Germinal center (tissue), 1 donor: ENCODE data around the gene TENM4.
"Not testable (repeated sequence)": the region's sequence is repeated elsewhere in the genome, so short reads cannot be mapped to it uniquely, and the experiment has no call there.

ENCODE experiments used
- DNase-seq: peaks from one replicate; pipeline ENCODE4 v3.0.0; 2012; ENCODE audit warnings: mixed read lengths, low spot score

Gene TENM4

DNA sequence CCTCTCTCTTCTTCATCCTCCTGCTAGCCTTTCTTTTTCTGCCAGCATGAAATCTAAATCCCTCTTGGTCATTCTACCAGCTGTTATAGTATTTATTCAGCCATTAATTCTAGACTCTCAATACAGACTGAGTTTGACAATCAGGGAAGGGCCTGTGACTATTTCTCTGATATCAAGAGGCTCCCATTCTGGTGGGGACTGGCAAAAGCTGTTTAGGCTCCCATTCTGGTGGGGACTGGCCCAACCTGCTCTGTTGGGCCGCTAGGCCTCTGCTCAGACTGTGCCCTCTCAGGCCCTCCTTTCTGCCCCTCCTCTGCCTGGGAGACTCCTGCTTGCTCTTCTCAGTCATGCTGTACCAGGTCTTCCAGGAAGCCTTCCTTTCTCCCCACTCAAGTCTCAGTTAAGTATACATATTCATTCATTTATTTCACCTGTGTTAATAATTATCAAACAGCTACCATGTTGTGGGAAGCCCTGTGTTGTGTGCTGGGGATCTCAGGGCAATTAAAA lies 542.5 kb downstream of the TENM4 start:
- DNase-seq: no peak

DNA sequence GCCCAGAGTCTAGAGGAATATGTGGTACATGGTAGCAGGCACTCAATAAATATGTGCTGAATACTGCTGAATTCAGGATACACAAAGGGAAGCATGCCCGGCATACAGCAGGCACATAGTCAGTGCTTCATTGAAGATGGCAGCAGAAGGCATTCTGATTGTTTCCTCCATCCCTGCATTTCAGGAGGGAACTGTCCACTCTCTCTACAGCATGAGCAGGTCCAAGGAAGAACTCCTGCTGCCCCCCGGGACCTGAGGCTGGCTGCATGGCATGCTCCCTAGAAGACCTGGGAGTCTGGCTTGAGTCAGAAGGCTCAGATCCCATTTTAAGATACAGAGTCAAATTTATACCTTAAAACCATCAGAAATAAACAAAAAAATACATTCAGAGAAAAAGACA lies 546.8 kb downstream of the TENM4 start:
- no peak for DNase-seq

DNA sequence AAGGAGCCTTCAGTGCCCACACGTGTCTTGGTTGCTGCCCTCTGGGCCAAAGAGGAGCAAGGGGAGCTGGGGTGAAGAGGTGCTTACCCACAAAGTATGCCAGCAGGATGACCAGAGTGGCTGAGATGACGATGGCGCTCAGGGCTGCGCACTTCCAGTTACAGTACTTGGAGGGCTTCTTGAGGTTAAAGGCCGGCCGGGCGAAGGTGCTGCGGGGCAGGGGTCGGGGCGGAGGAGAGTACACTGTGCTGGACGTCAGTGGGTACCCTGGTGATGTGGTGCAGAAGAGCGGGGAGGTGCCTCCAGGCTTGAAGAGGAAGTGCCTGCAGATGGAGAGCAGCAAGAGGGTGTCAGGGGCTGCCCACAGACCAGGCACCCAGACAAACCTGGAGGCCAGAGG lies 551.1 kb downstream of the TENM4 start:
- DNase-seq: no peak

DNA sequence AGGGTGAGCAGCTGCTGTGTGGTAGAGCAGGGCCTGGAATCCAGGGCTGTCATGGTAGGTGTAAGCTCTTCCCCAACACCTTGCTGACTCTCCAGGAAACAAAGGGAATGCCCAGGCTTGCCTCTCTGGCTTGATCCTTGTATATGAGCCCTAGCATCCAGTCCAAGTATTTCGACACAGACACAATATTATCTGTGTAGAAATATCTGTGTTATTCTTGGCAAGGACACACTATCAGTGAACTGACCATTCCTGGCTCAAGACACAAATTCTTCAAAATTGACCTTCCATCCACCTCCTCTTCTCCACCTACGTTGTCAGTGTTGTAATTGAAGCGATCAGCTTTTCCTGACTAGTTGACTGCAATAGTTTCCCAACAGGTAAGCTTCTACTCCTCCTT lies 554.2 kb downstream of the TENM4 start:
- no peak for DNase-seq

DNA sequence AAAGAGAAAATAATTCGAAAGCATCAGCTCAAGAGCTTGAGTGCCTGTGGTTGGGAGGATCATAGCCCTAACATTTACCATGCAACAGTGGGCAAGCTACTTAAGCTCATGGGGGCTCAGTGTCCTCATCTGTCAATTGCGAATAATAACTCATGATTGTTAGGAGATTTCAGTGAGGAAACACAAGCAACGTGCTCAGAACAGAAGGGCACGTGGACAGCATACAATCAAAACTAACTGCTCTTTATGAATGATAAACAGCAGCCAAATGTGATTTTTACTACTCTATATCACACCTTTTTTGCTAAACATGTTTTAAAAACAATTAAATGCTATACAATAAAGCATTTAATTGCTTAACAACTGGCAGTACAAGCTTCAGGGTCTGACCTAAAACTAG lies 556.1 kb downstream of the TENM4 start:
- DNase-seq: no peak

- DNase-seq: no peak
These were observed 557.3 kb downstream of the TENM4 start for GRCh38 chr11:78883506-78883905.

GRCh38 chr11:78879094-78879980 lies 561.5 kb downstream of the TENM4 start:
- not testable (repeated sequence) for DNase-seq

DNA sequence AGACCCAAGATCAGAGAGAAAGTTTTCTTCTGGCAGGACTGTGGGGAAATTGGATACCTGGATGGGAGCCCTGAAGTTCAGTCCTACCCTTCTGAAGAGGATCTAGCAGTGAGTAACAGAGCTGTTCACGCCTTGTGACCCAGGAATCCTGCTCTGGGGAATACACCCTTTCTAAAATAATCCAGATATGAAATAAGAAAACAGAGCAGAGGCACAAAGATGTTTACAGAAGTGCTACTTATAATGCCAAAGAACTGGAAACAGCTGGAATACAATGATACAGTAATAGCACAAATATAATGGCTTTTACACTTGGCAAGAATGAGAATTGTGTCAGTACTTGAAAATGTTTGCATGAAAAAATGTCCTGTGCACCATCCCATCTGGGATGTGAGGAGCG lies 562.2 kb downstream of the TENM4 start:
- no peak for DNase-seq

DNA sequence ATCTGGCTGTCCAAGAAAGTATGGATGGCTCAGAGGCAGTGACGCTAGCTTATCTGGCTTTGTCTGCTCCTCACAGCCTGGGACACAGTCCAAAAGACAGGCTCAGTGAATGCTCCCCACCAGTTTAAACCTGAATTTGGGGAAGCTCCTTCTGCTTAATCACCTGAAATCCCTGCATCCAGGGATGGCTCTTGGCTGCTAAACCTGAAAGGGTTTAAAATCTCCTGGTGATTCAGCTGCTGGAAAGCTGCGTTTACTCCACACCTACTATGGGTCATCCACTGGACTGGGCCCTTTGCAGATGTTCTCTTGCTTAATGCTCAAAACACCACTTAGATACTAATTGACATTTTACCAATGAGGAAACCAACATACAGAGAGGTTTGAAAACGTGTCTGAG lies 564.2 kb downstream of the TENM4 start:
- DNase-seq: no peak

- no peak for DNase-seq
These were observed 570.2 kb downstream of the TENM4 start for GRCh38 chr11:78870655-78871054.

GRCh38 chr11:78869293-78869692 lies 571.5 kb downstream of the TENM4 start:
- DNase-seq: no peak

GRCh38 chr11:78868563-78868962 lies 572.3 kb downstream of the TENM4 start:
- DNase-seq: no peak

GRCh38 chr11:78860720-78861422 lies 580.0 kb downstream of the TENM4 start:
- no peak for DNase-seq

DNA sequence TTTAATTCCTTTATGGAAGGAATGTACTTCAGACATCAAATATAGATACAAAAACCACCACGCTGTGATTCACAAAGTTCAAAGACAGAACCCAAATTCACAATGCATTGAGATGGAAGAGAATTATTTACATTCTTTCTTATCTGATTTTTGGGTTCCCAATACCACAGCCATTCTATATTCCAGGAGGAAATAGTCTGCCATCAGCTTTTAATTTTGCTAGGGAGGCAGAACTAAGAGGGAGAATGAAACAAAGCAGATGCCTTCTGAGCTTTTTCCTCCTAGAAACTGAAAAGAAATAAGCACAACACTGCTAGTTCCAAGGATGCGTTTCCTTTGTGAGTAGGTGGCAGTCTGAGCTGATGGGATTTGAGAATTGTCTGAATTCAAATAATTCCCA lies 583.1 kb downstream of the TENM4 start:
- no peak for DNase-seq

DNA sequence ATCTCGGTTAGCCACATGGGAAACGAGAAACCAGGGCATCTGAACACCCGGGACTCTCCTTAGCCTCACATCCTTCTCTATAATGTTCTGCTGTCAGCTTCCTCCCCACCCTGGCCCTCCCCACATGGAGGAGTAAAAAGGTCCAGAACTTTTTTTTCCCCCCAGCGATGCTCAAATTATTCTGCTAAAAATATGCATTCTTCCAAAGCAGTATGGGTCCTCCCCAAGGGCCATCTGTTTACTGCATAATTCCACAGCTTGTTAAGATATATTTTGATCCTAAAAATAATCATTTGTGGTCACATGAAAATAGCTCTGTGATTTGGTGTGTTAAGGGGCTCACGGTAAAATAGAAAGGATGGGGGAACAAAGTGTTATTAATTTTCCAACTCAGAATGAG lies 584.6 kb downstream of the TENM4 start:
- no peak for DNase-seq

DNA sequence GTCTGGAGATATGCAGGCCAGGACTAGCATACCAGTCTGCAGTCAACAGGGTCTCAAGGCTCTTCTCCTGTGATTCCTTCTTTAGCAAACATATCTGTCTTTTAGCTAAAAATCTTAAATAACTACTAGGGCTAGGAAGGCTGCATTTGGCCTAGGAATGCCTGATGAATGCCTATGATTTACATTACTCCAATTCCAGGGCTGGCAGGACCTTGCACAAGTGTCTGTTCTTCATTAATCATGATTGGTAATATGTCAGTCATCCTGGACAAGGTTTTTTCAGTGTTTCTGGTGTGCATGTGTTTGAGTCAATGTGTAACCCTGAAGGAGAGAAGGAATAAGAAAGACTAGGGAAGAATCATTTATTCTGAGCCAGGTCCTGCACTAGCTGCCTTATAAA lies 585.7 kb downstream of the TENM4 start:
- no peak for DNase-seq

GRCh38 chr11:78853521-78853920 lies 587.3 kb downstream of the TENM4 start:
- DNase-seq: no peak

GRCh38 chr11:78851878-78852586 lies 588.8 kb downstream of the TENM4 start:
- DNase-seq: no peak

DNA sequence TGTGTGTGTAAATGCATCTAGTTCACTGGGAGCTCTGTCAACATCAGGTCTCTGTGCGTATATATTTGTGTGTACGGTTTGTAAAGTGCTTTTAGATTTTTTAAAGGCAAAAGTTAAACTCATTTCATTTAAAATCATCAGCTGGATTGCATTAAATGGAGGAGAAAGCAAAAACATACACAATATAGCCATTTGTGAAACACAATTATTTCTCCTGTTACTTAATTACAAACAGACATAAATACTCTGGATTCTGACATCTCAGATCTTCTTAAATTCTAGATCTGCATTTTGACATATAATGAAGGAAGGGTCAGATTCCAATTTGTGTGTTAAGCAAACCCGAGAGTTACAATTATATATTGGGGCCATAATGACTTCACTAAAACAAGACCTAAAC lies 590.8 kb downstream of the TENM4 start:
- DNase-seq: no peak

- DNase-seq: no peak
These were observed 594.6 kb downstream of the TENM4 start for GRCh38 chr11:78846269-78846668.

DNA sequence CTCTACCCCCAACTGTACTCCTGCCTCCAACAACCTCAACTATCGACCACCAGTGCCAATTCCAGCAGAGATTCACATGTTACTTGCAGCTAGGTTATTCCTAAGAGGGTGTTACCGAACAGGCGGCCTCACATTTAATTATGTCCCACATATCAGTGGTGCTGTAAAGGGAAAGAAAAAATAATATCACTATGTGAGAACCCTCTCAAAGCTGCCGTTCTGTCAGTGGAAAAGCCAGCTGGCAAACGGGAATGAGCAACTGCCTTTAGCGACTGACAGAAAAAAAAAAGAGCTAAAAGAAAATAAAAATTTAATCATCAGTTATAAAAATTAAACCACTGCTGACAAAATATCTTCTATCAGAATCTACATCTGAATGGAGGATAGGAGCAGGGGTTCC lies 595.3 kb downstream of the TENM4 start:
- no peak for DNase-seq

DNA sequence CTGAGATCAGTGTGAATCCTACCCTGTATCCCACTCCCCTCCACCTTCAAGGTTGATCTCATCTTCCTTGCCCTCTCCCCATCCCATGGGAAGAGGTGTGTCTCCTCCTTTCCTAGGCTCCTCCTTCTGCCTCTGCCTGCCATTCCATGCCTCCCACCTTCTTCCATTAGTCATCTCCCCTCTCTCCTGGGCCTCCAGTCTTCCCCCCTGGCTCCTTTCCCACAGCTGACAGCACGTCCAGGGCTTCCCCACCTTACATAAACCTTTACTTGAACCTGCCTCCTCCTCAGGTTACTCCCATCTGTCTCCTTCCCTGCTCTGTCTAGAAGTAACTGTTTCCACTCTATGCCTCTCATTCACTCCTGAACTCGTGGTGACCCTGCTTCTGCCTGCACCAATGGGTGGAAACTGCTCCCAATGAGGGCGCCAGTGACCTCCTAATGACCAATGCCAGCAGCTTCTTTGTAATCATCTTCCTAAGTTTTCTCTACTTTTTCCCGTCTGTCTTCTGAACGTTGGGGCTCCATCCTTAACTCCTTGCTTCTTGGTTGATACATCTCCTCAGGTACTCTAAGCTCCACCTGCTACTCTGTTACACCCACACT lies 599.3 kb downstream of the TENM4 start:
- no peak for DNase-seq
